Measurements from ENCODE around the gene IL4. TPM values are rescaled to one million over a fixed set of nuclear protein-coding genes. Genes with fewer than 3 reads are reported as not detected.

Gene IL4
- total RNA-seq, 6 experiments from 2014 or later, result not detected

- no peak for TF ChIP-seq CTCF (IDR thresholded peaks at IDR 0.05)
- no peak for DNase-seq
- Mint-ChIP-seq H3K4me3 (no peak overlapping the region), H3K27me3 (ENCODE audit: insufficient read depth) (peaks cover 1% of the 10 kb centered on the region; the same call in 1 of the 2 replicates), H3K27ac (no peak overlapping the region), H3K9me3 (no peaks in the 10 kb centered on the region), H3K4me1 (ENCODE audit: low read depth) (no peaks in the 10 kb centered on the region), H3K36me3 (ENCODE audit: low read depth) (no peaks in the 10 kb centered on the region; the same call in 1 of the 2 replicates)
These were observed 36.5 kb upstream of the IL4 start for GRCh38 chr5:132637241-132637640.

GRCh38 chr5:132639706-132640130, 34.1 kb upstream of the IL4 start:
- no peaks in the 10 kb centered on the region; the same call in 1 of the 2 replicates for H3K36me3 Mint-ChIP-seq (ENCODE audit: low read depth)
- H3K27ac Mint-ChIP-seq, result no peak overlapping the region
- peaks cover 1% of the 10 kb centered on the region; the same call in 1 of the 2 replicates for H3K27me3 Mint-ChIP-seq (ENCODE audit: insufficient read depth)
- no peaks in the 10 kb centered on the region for H3K4me1 Mint-ChIP-seq (ENCODE audit: low read depth)
- no peak overlapping the region for H3K4me3 Mint-ChIP-seq
- DNase-seq, result no peak
- TF ChIP-seq CTCF (IDR thresholded peaks at IDR 0.05), result no peak
- no peaks in the 10 kb centered on the region for H3K9me3 Mint-ChIP-seq

GRCh38 chr5:132640613-132641012, 33.2 kb upstream of the IL4 start:
- no peaks in the 10 kb centered on the region; the same call in 1 of the 2 replicates for H3K36me3 Mint-ChIP-seq (ENCODE audit: low read depth)
- no peak for TF ChIP-seq CTCF (IDR thresholded peaks at IDR 0.05)
- no peaks in the 10 kb centered on the region for H3K9me3 Mint-ChIP-seq
- no peaks in the 10 kb centered on the region for H3K4me1 Mint-ChIP-seq (ENCODE audit: low read depth)
- no peak overlapping the region for H3K27ac Mint-ChIP-seq
- H3K27me3 Mint-ChIP-seq (ENCODE audit: insufficient read depth), result peaks cover 1% of the 10 kb centered on the region
- no peak for DNase-seq
- H3K4me3 Mint-ChIP-seq, result no peak overlapping the region

GRCh38 chr5:132641241-132641723, 32.5 kb upstream of the IL4 start:
- Mint-ChIP-seq H3K4me3 (no peak overlapping the region), H3K9me3 (no peaks in the 10 kb centered on the region), H3K36me3 (ENCODE audit: low read depth) (no peaks in the 10 kb centered on the region; the same call in 1 of the 2 replicates), H3K27ac (no peak overlapping the region), H3K4me1 (ENCODE audit: low read depth) (no peaks in the 10 kb centered on the region), H3K27me3 (ENCODE audit: insufficient read depth) (peaks cover 1% of the 10 kb centered on the region)
- no peak for DNase-seq
- TF ChIP-seq CTCF (IDR thresholded peaks at IDR 0.05), result no peak

GRCh38 chr5:132641841-132642240, 31.9 kb upstream of the IL4 start:
- Mint-ChIP-seq H3K36me3 (ENCODE audit: low read depth) (no peaks in the 10 kb centered on the region; the same call in 1 of the 2 replicates), H3K27ac (no peak overlapping the region), H3K4me3 (no peak overlapping the region), H3K27me3 (ENCODE audit: insufficient read depth) (peaks cover 1% of the 10 kb centered on the region), H3K4me1 (ENCODE audit: low read depth) (no peaks in the 10 kb centered on the region), H3K9me3 (no peaks in the 10 kb centered on the region)
- no peak for DNase-seq
- no peak for TF ChIP-seq CTCF (IDR thresholded peaks at IDR 0.05)

All from HFFc6 (cell line).